Inflammatory macrophage treated with lipopolysaccharide for 4 hours (primary cell): ENCODE data around the gene SGCA.

Experiments used
- DNase-seq: peaks from one replicate; pipeline ENCODE4 v3.0.0-alpha.2; 2020

Gene SGCA

DNA sequence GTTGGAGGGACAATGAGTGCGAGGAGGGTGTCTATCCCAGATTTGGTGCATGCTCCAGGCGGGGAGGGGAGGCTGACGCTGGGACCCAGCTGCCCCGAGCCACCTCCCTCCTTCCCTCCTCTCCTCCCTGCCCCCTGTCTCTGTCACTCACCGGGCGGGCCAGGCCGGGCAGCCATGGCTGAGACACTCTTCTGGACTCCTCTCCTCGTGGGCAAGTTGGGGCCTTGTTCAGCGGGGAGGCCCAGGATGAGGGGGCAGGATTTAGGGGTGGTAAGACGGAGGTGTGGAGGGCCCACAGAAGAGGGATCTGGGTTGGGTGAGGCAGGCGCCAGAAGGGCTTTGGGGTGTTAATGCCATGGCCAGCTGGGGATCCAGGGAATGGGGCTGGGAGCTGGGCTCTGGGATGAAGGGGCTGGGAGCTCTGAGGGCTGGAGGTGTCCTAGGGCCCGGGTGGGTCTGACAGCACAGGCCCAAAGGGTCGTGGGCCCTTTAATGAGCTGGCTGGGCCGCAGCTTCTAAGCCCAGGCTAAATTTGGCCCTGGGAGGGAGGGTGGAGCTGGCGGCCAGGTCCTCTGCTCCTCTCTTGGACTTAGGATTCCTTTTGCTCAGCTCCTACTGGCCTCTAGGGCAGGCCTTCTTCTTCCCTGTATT is at the start of gene SGCA:
SGCA (plus strand) TSS at position 139 of the 651 bp plus-strand sequence; CDS start at position 175, 36 bp downstream.
- DNase-seq = no peak

DNA sequence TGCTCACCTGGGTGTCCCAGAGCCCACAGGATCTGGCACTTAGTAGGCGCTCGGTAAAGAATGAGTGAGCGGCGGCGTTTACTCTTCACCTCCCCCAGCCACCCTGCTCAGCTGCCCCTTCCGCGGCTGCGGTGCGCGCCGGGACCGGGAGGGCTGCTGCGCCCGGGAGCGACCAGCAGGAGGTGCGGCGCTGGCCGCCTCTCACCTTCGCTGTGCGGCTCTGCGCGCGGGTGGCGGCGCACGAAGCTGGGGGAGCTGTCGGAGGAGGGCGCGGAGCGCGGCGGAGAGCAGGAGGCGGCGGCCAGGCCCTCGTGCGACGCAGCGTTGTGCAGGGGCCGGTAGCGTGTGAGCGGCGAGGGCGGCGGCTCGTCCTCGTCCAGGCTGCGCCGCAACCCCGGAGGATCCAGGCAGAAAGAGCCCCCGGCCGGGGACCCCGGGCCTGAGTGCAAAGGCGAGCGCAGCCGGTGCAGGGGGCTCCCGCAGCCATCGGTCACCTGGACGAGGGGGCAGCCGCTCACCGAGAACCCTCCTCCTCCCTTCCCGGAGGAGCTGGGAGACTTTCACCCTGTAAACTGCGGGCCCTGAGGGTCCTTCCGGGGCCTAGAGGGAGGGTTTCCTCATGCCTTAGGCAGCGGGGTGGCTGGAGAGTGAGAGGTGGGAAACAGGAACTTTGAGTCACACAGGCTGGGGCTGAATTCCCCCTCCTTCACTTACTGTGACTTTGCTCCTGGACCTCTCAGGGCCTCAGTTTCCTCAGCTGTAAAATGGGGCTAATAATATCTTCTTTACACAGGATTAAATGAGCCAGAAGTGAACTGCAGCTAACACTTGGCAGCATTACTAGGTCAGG is 48.4 kb upstream of the SGCA start:
- peak; percentile 24 for DNase-seq

DNA sequence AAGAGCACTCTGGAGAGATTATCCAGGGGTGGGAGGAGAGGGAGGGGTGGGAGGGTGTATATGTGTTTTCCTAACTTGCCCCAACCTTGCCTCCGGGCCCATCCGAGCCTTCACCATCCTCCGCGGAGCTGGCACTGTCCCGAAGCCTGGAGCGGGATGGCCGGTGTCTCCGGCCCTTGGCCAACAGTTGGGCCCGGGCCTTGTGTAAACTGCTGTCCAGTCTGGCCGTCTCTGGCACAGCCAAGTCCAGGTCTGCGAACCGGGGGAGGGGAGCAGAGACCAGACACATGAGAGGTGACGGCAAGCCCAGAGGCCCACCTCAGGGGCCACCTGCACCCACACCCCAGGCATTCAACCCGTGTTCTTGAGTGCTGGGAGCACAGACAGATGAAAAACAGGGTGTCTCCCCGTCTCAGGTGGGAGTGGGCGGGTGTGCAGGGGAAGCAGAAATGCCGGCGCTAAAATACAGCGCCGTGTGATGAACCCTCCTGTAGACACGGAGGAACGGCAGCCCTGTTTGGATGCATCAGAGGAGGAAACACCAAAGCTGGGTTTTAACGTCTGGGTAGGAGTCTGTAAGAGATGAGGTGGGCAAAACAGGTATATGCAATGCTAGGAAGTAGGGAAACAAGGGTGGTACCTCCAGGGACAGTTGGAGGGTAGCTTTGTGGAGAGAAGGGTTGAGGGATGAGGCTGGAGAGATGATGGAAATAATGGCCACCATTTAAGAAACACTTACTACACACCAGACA is 47.6 kb upstream of the SGCA start:
- no peak for DNase-seq

DNA sequence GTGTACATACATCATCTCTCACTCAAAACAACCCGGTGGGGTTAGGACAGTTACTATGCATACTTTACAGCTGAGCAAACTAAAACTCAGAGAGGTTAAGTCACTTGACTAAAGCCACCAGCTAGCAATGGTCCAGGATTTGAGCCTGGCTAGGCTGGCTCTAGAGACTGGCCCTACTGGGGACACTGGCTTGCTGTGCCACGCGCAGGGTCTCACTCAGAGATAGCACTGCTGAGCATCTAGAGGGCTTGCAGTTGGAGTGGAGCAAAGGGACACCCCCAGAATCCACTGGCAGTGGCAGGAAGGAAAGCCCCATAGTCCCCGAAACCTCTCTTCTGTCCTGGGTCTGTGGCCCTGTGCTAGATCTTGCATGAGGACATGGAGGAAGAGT is 47.0 kb upstream of the SGCA start:
- DNase-seq = no peak

DNA sequence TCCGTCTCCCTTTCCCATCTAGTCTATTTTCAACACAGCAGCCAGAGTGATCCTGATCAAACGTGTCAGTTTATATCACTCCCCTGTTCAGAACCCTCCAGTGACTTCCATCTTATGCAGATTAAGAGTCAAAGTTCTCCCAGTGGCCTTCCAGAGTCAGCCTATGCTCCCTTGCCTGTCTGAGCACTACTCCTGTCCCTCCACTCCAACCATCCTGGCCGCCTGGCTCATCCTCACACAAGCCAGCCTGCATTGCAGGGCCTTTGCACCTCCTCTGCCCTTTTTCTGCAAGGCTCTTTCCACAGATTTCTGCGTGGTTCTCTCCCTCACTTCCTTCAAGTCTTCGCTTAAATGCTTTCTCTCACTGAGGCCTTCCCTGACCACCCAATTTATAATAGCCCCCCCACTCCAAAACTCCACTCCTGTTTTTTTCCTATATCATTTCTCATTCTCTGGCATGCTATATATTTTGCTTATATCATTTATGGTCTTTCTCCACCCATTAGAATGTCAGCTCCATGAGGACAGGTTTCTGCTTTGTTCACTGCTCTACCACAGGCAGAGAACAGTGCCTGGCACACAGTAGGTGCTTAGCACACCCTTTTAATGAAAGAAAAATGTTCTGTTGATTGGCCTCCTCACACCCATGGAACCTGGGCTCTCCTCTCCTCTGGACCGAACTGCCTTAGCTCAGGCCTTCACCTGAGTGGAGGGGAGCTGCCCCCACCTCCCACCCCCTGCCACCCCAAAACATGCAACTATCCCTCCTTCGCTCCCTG is 45.1 kb upstream of the SGCA start:
- no peak for DNase-seq

DNA sequence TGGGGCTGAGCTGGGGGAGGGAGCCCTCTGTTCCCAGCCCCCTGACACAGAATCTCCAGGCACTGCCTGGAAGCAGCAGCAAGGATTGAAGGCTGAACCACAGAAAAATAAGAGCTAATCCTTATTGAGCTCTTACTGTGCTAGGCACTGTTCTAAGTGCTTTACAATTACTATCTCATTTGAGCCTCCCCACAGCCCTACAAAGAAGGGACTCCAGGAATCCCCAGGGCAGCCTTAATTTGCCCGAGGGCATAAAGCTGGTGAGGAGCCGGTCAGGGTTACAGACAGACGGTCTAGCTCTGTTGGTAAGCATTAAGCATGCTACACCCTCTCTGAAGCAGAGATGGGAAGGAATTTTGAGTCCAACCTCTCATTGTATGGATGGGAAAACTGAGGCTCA is 42.9 kb upstream of the SGCA start:
- DNase-seq = no peak

DNA sequence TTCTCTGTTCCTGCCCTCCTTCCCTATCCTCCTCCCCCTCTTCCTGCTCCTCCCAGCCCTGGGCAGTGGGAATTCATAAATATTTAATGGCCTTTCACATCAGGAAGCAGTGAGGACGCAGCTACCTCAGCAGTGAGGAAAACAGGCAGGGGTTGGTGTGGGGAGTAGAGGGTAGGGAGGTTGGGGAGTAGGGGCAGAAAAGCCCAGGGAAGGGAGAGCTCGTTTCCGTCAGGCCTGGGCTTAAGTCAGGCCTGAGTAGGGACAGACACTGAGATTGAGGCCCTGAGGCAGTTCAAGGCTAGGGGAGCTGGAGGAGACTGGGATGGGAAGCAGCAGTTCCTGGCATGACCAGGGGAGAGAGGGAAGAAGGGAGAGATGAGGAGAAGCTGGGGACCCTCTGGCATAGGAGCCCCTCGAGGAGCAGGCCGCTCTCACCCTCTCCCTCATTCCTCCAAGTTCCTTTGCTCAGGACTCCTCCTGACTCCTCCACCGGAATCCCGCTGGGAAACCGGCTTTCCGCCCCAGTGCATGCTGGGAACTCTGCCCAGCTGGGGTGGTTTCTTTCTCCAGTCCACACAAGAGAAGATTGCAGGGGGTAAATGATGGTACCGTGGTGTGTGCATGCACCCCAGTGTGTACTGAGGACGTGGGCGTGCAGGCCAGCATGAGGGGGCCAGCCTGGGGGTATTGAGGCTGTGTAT is 42.0 kb upstream of the SGCA start:
- DNase-seq = no peak

DNA sequence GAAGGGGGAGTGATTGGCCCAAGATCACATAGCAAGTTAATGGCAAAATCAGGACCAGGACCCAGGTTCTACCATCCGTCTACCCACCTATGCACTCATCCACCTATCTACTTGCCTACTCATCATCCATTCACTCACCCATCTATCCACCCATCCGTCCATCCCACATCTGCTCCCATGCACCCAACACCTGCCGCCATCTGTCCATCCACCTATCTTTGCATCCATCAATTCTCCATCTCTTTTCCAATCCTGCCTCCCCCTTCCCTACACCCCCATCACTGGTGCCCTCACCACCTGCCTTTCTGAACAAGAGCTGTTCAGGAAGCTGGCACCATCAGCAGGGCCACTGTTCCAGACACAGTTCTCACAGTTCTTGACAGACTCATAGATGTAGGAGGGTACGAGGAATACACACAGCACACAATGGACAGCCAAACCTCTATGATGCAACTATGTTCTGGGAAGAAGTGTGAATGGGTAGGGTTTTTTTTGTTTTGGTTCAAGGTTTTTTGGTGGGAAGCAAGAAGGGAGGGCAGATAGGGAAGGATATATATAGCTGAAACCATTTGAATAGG is 40.3 kb upstream of the SGCA start:
- no peak for DNase-seq

DNA sequence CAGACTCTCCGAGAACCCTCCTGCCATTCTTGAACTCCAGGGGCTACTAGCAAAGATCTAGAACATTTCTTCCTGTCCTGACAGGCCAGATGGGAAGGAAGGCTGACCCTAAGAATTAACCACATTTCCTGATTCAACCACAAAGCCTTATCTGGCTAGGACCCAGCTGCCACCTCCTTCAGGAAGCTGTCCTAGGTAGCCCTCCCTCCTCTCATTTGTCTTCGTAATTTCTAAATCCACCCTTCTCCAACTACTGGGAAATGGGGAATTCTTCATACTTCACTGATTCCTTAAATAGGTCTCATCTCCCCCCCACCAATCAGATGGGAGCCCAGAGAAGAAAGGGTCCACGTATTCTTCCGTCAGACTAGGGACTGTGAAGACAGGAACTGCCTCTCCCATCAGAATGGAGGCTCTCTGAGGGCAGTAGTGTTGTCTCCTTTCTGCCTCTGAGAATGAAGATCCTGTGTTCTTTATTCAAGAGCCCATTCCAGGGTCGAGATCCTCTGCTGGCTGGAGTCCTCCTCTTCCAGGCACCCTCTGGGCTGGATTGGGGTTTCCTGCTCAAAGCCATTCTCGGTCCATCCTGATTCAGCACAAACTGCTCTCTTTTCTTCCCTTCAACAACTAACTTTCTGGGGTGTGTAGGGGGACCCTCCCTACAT is 38.0 kb upstream of the SGCA start:
- DNase-seq = no peak

DNA sequence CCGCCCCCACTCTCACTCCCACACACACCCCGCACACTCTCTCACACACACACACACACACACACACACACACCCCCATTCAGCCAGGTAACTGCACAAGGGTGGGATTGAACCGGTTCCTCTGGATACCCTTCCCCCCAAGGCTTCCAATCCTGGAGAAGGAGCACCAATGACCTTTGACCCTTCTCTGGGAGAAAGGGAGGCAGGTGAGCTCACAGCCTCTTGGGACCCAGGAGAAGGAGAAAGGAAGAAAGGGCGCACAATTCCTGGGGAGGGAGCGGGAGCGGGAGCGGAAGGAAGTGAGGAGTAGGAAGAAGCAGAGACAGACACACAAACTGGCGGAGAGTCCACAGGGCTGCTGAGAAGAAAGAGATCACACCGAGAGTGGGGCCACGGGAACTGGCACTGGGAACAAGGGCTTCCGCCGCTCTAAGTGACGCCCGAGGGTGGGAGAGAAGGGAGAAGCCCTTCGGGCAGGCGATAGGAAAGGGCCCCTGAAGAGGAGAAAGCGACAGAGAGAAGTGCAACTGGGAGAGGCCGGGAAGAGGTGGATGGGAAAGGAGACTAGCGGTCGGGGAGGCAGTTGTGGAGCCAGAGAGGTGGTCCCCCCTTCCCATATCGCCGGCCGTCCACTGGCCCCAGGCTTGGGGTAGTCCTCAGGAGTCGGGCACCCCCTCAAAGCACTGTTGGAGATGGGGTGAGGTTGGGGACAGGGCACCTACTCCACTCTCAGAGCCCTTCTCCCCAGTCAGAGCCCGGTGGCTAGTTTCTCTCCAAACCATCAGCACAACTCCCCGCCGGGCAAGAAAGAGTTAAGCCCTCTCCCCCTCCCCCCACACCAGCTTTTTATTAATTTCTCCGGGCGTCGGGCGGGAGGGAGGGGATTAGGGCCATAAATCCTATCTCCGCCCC is 37.1 kb upstream of the SGCA start:
- DNase-seq = peak; percentile 15

DNA sequence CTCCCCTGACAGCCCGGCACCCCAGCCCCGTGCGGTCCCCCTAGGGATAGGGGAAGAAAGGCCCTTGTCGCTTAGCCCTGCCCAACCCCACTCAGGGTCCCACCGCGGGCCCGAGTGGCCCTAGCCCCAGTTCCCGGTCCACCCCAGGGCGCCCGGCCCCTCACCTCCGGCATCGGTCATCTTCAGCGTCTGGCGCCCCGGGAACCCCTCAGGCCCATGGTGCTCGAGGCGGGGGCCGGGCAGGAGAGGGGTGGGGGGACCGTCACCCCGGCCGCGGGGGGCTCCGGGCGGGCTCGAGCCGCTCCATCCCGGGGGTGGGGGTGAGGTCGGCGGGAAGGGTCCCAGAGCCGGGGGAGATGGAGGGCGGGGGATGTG is 36.5 kb upstream of the SGCA start:
- DNase-seq = no peak

DNA sequence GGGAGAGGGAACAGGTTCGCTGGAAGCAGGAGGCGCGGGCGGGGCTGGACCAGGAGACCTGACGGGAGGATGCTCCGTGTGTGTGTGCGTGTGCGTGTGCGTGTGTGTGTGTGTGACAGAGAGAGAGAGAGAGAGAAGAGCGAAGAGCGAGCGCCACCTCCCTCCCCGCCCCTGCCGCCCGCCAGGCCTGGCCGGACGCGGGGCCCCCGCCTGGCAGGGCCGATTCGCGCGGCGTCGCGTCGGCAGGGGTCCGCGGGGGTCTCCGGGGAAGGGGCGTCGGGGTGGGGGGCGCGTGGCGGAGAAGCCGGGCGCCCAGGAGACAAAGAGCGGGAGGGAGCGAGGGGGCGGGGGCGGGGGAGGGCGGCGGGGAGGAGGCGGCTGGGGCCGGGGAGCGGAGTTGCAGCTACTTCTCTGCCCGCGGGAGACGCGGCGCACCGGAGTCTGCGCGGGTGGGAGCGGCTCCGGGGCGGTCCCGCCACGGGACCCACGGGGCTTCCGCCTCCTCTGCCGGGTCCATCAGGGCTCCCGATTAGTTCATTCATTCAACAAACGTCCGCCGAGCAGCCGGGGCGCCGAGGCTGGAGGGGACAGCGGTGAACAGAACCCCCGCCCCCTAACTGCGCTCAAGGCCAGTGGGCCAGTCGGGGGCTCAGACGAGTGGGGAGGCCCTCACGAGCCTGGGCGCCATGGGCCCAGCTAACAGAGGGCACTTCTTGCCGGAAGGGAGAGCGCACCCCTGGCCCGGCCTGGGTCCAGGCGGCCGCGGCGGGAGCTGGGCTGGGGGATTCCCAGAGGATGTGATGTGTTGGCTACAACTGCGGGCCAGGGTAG is 35.9 kb upstream of the SGCA start, which contains the start of gene SAMD14:
SAMD14 (minus strand) TSS at position 433 of the 831 bp plus-strand sequence. CDS start 5,201 bp downstream, outside the sequence.
- DNase-seq = peak; percentile 40

DNA sequence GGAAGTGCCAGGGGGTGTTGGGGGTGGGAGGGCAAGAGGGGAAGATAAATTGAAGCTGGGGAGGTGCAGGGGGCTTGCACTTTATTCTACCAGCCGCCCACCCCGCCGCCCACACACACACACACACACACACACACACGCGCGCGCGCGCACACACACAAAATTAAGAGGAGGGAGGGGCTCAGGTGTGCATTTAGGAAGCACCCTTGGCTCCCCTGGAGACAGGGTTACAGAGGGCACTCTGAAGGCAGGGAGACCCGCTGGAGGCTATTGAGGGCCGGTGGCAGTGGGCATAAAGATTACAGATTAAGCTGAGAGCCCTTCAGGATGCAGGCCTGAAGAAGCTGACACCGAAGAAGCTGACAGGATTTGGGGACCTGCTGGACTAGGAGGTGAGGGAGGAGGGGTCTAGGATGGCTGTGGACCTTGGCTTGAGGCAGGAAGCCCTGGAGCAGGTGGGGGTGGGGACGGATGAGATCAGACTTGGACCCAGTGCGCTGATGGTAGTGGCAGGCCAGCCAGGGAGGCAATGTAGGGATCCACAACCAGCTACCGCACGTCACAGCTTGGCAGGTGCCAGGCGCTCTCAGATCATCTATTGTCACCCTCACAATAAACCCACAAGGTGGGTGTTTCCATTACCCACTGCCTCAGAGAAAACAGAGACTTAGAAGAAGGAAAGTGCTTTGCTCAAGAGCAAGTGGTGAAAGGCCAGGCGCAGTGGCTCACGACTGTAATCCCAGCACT is 35.1 kb upstream of the SGCA start:
- no peak for DNase-seq

DNA sequence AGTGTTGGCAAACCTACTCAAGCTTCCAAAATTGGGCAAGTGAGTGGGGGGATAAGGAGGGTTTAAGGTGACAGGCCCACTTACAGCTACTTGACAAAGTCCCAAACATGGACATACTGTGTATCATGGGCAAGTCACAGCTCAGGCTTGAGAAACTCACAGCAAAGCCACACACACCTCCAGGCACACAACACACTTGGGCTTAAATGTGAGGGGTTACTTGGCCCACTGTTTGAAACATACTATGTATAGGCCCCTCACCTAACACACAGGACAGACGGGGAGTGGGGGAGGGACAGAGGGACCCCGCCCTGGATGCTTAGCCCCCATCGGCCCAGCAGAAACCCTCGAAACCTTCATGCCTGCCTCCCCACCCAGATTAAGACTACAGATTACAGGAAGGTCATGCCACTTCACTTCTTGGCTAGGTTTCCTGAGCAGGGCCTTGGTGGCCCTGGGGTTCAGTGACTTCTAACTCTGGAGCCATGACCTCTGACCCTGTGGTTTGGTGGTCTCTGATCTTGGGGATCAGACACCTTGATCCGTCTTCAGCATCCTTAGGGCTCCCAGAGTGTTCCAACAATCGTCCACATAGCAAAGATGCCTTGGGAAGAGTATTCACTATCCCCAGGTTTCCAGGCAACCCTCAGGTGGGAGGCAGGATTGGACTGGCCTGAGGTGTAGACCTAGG is 33.6 kb upstream of the SGCA start:
- DNase-seq = no peak

DNA sequence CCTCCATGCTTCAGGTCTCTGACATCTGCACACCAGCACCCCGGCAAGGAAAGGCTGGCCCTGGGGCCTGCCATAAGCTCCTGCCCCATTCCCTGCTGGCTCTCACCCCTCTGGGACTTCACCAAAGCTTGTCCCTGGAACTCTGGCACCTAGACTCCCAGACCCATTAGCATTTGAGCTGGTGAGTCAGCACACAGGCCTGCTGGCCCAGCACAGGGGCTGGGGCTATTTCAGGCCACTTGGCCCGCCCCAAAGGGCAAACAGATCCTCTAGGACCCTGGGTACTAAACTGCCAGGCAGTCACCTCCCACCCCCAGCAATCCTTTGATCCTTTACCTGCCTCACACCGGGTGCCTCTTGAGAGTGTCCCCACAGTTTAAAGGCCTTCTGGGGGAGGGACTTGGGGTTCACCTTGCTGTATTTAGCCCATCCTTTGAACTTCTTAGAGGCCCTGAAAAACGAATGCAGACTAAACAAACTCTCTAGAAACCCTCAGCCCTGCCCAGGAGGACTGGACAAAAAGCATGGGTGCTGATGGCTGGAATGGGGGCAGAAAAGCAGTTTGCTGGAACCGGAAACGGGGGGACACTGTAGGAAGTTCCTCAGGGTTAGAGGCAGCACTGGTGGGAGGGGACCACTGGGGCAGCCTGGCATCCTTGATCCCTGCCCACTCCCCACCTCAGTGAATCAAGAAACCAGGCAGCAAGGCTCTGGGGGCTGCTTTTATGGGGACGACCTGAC is 32.6 kb upstream of the SGCA start:
- no peak for DNase-seq

DNA sequence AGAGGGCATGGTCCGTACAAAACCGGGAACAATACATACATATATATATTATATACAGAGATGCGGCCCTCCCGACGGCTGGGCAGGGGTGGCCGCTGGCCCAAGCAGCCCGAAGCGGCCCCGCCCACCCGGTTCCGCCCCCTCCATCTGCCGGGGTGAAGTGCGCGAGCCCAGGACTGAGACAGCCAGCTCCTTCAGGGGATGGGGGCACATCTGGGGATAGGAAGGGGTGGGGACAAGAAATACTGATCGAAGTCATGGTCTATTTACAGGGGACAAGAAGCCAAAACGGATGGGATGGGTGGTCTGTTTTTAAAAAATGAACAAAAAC is 32.1 kb upstream of the SGCA start:
- no peak for DNase-seq
